Spinal cord (tissue), 10 donors: ENCODE data around the gene LRRC27. TPM values are rescaled to one million over a fixed set of nuclear protein-coding genes. Genes with fewer than 3 reads are reported as not detected.
"Not testable (repeated sequence)": the region's sequence is repeated elsewhere in the genome, so short reads cannot be mapped to it uniquely, and the experiment has no call there.

ENCODE experiments used
- DNase-seq, 6 donors: peaks; one replicate each; pipeline versions ENCODE4 v3.0.0 to v3.0.0-alpha.2; 2013 to 2015; ENCODE audit warnings: low spot score in 6 of 6, low read depth in 4 of 6
- H3K27ac ChIP-seq: one replicate; pipeline ENCODE4 v1.5.1; 2013; ENCODE audit warnings: low read depth, low read length, control low read depth
- H3K27me3 ChIP-seq: one replicate; pipeline ENCODE4 v1.6.1; 2013; ENCODE audit warnings: low read length; ENCODE audit not compliant: control insufficient read depth, insufficient read depth
- H3K36me3 ChIP-seq: one replicate; pipeline ENCODE4 v1.6.1; 2013; ENCODE audit warnings: low read length; ENCODE audit not compliant: control insufficient read depth, insufficient read depth
- H3K4me1 ChIP-seq: one replicate; pipeline ENCODE4 v1.6.1; 2013; ENCODE audit warnings: low read length; ENCODE audit not compliant: control insufficient read depth, insufficient read depth
- H3K4me3 ChIP-seq: one replicate; pipeline ENCODE4 v1.5.1; 2013; ENCODE audit warnings: low read depth, low read length, control low read depth
- H3K9me3 ChIP-seq: one replicate; pipeline ENCODE4 v1.6.1; 2013; ENCODE audit warnings: low read length; ENCODE audit not compliant: control insufficient read depth, insufficient read depth
- WGBS: methylation state at CpG from one replicate; pipeline ENCODE4 v1.1.5; 2013; ENCODE audit warnings: missing lambda C conversion rate; ENCODE audit not compliant: insufficient coverage; 5-methylcytosine and 5-hydroxymethylcytosine counted together
- polyA plus RNA-seq, 2 donors: library from polyadenylated mRNA; unstranded; fragments of 120-200 nt; gene quantifications; one replicate each; pipeline ENCODE4 v1.2.1, GENCODE V29; 2013; ENCODE audit not compliant: insufficient read length in 2 of 2
- total RNA-seq, 2 donors: library from RNA; depleted of rRNA in 1 of 2; stranded (reverse); fragments of 120-200 nt in 1 of 2; fragments of >200 nt in 1 of 2; gene quantifications; one replicate each; pipeline versions ENCODE4 v1.2.3 to v1.2.4, GENCODE V29; 2013 to 2014
- donor health status: healthy.

The LRRC27 gene
- total and polyA plus RNA-seq, 4 donors, result 19.5 to 31.2 (median 26.5) TPM

GRCh38 chr10:132314881-132315280, 17.1 kb upstream of the LRRC27 start:
- not testable (repeated sequence) for H3K4me1 ChIP-seq, H3K4me3 ChIP-seq, H3K27ac ChIP-seq, H3K9me3 ChIP-seq, H3K27me3 ChIP-seq, H3K36me3 ChIP-seq, DNase-seq
- 96% methylated on average over 7 of the region's 8 CpGs for WGBS

GRCh38 chr10:132316133-132316532, 15.9 kb upstream of the LRRC27 start:
- no peak for DNase-seq
- no peaks in the 10 kb centered on the region for H3K27me3 ChIP-seq
- no peak overlapping the region for H3K4me3 ChIP-seq
- no peak overlapping the region for H3K27ac ChIP-seq
- H3K4me1 ChIP-seq, result no peaks in the 10 kb centered on the region
- H3K9me3 ChIP-seq, result peaks cover 3% of the 10 kb centered on the region
- 95% methylated on average over 4 of the region's 5 CpGs for WGBS
- H3K36me3 ChIP-seq, result no peaks in the 10 kb centered on the region

GRCh38 chr10:132317477-132317876, 14.5 kb upstream of the LRRC27 start:
- not testable (repeated sequence) for H3K27ac ChIP-seq, H3K36me3 ChIP-seq, H3K4me3 ChIP-seq, DNase-seq, H3K4me1 ChIP-seq, H3K9me3 ChIP-seq, H3K27me3 ChIP-seq
- 94% methylated on average over 3 of the region's 6 CpGs for WGBS

- Histone ChIP-seq H3K27ac (no peak overlapping the region), H3K9me3 (no peaks in the 10 kb centered on the region), H3K27me3 (no peaks in the 10 kb centered on the region), H3K4me1 (no peaks in the 10 kb centered on the region), H3K4me3 (no peak overlapping the region), H3K36me3 (no peaks in the 10 kb centered on the region)
- DNase-seq, result no peak
- WGBS, result 75% methylated on average over 10 of the region's 15 CpGs
Measured at GRCh38 chr10:132319853-132320653, 11.9 kb upstream of the LRRC27 start.

GRCh38 chr10:132320654-132321469, 11.1 kb upstream of the LRRC27 start:
- Histone ChIP-seq H3K36me3 (peaks cover 6% of the 10 kb centered on the region), H3K4me3 (no peak overlapping the region)
- WGBS, result 94% methylated on average over 11 of the region's 13 CpGs

GRCh38 chr10:132321726-132322125, 10.3 kb upstream of the LRRC27 start:
- H3K27ac ChIP-seq, result no peak overlapping the region
- DNase-seq, result peak in 1 of 6 donors; percentile 14
- 81% methylated on average over 3 of the region's 10 CpGs for WGBS
- H3K4me3 ChIP-seq, result no peak overlapping the region
- no peaks in the 10 kb centered on the region for H3K27me3 ChIP-seq
- H3K36me3 ChIP-seq, result peaks cover 6% of the 10 kb centered on the region
- no peaks in the 10 kb centered on the region for H3K4me1 ChIP-seq
- H3K9me3 ChIP-seq, result no peaks in the 10 kb centered on the region

More at GRCh38 chr10:132320654-132321469, 11.1 kb upstream of the LRRC27 start:
- Histone ChIP-seq H3K4me1 (no peaks in the 10 kb centered on the region), H3K9me3 (no peaks in the 10 kb centered on the region), H3K27ac (no peak overlapping the region), H3K27me3 (no peaks in the 10 kb centered on the region)
- no peak for DNase-seq

GRCh38 chr10:132322586-132323048, 9.4 kb upstream of the LRRC27 start:
- Histone ChIP-seq H3K27ac (no peak overlapping the region), H3K4me3 (no peak overlapping the region), H3K4me1 (no peaks in the 10 kb centered on the region), H3K27me3 (no peaks in the 10 kb centered on the region), H3K36me3 (peaks cover 11% of the 10 kb centered on the region), H3K9me3 (no peaks in the 10 kb centered on the region)
- no peak for DNase-seq
- WGBS, result 89% methylated on average over 6 of the region's 6 CpGs

GRCh38 chr10:132324186-132324585, 7.8 kb upstream of the LRRC27 start:
- peaks cover 13% of the 10 kb centered on the region for H3K36me3 ChIP-seq
- WGBS, result no CpG with 5 or more reads among the region's 1 CpG

GRCh38 chr10:132326344-132326889, 5.6 kb upstream of the LRRC27 start:
- 94% methylated on average over 10 of the region's 11 CpGs for WGBS
- peaks cover 13% of the 10 kb centered on the region for H3K36me3 ChIP-seq
- DNase-seq, result no peak
- H3K4me1 ChIP-seq, result peaks cover 24% of the 10 kb centered on the region
- no peaks in the 10 kb centered on the region for H3K9me3 ChIP-seq
- H3K27ac ChIP-seq, result no peak overlapping the region
- no peaks in the 10 kb centered on the region for H3K27me3 ChIP-seq
- no peak overlapping the region for H3K4me3 ChIP-seq

More at GRCh38 chr10:132324186-132324585, 7.8 kb upstream of the LRRC27 start:
- Histone ChIP-seq H3K27ac (no peak overlapping the region), H3K4me1 (peaks cover 5% of the 10 kb centered on the region), H3K27me3 (no peaks in the 10 kb centered on the region), H3K9me3 (no peaks in the 10 kb centered on the region), H3K4me3 (no peak overlapping the region)
- no peak for DNase-seq
